Activated B cell treated with CpG ODN at 0.5 μM for 24 hours (primary cell): ENCODE measurements around the gene CARNS1. TPM values are rescaled to one million over a fixed set of nuclear protein-coding genes. Genes with fewer than 3 reads are reported as not detected.

Experiments used
- ATAC-seq: fragments of 200-7000 bp; cut with Tn5 transposase; one replicate; pipeline ENCODE4 v1.10.0; 2021; ENCODE audit warnings: low read depth, mild to moderate bottlenecking, moderate library complexity
- CTCF ChIA-PET: fragments of 350-600 bp; sonication (Branson Sonifier 250); formaldehyde crosslinking; loops from one replicate; lab custom pipeline; 2021; ENCODE audit warnings: antibody characterized with exemption; lab: Charles Lee
- POLR2A ChIA-PET: fragments of 350-600 bp; sonication (Branson Sonifier 250); formaldehyde crosslinking; loops from one replicate; lab custom pipeline; 2021; ENCODE audit warnings: antibody characterized with exemption; lab: Charles Lee
- DNase-seq: peaks from one replicate; pipeline ENCODE4 v3.0.0; 2022
- H3K27ac Mint-ChIP-seq: one replicate; pipeline ENCODE4 v1.8.0; 2020; ENCODE audit warnings: mixed read lengths
- H3K27me3 Mint-ChIP-seq: one replicate; pipeline ENCODE4 v1.8.0; 2021; ENCODE audit warnings: mixed read lengths
- H3K36me3 Mint-ChIP-seq: one replicate; pipeline ENCODE4 v1.8.0; 2021; ENCODE audit warnings: low read depth, mixed read lengths
- H3K4me1 Mint-ChIP-seq: one replicate; pipeline ENCODE4 v1.8.0; 2021; ENCODE audit warnings: mixed read lengths
- H3K4me3 Mint-ChIP-seq: one replicate; pipeline ENCODE4 v1.8.0; 2020; ENCODE audit warnings: mild to moderate bottlenecking, mixed read lengths
- H3K9me3 Mint-ChIP-seq: one replicate; pipeline ENCODE4 v1.8.0; 2020; ENCODE audit warnings: mixed read lengths
- CTCF ChIP-seq: fragments of 200-600 bp; IDR thresholded peaks from one replicate; pipeline ENCODE4 v1.8.0; 2022; ENCODE audit warnings: antibody characterized with exemption, mild to moderate bottlenecking
- intact Hi-C: fragments of 100-400 bp; cut with micrococcal nuclease; formaldehyde crosslinking; loops from one replicate; pipeline ENCODE4 v1.15.1; 2024
- total RNA-seq: library from RNA; stranded (reverse); gene quantifications from 2 replicates; pipeline ENCODE4 v1.2.3, GENCODE V29; 2022

CARNS1 gene
- total RNA-seq, 1 donor from 2014 or later = 6.3 TPM

- Mint-ChIP-seq H3K27me3 (no peaks in the 10 kb centered on the region), H3K4me1 (peaks cover 29% of the 10 kb centered on the region), H3K36me3 (no peaks in the 10 kb centered on the region), H3K27ac (no peak overlapping the region), H3K9me3 (no peaks in the 10 kb centered on the region), H3K4me3 (no peak overlapping the region)
- intact Hi-C loops = no loop called here
- no peak for TF ChIP-seq CTCF
- DNase-seq = no peak
- no peak for ATAC-seq
- ChIA-PET CTCF (interaction anchor here (0.6 to 22.6 kb wide), 5 partner anchors 25 to 265 kb away, joined by 4 to 735 read pairs (median 5); partner anchors contain the start of gene POLD4), POLR2A (interaction anchor here (0.6 to 26.4 kb wide), 6 partner anchors 11 to 87 kb away, joined by 3 to 1307 read pairs (median 5); partner anchors contain the start of genes CLCF1, POLD4 and PTPRCAP)
Measured at GRCh38 chr11:67387069-67387468, 28.4 kb upstream of the CARNS1 start.

GRCh38 chr11:67387518-67387917 is 28.0 kb upstream of the CARNS1 start:
- ChIA-PET POLR2A (interaction anchor here (0.9 to 26.4 kb wide), 4 partner anchors 11 to 50 kb away, joined by 3 to 1307 read pairs (median 5); partner anchors contain the start of genes CLCF1, POLD4 and PTPRCAP), CTCF (interaction anchor here (1.2 to 22.6 kb wide), 2 partner anchors 34 to 126 kb away, joined by 4 to 735 read pairs; partner anchors contain the start of gene POLD4)
- intact Hi-C loops = no loop called here
- Mint-ChIP-seq H3K27ac (no peak overlapping the region), H3K27me3 (no peaks in the 10 kb centered on the region), H3K9me3 (no peaks in the 10 kb centered on the region), H3K4me3 (no peak overlapping the region), H3K4me1 (peaks cover 28% of the 10 kb centered on the region), H3K36me3 (peaks cover 2% of the 10 kb centered on the region)
- no peak for TF ChIP-seq CTCF
- no peak for DNase-seq
- no peak for ATAC-seq

GRCh38 chr11:67389477-67389876 is 26.0 kb upstream of the CARNS1 start:
- DNase-seq (peak; percentile 56), ATAC-seq (peak; percentile 63)
- peak overlapping the region; percentile 68 for H3K4me3 Mint-ChIP-seq
- peak overlapping the region; percentile 51 for H3K27ac Mint-ChIP-seq
- H3K36me3 Mint-ChIP-seq = peaks cover 6% of the 10 kb centered on the region
- H3K27me3 Mint-ChIP-seq = no peaks in the 10 kb centered on the region
- ChIA-PET CTCF (interaction anchor here (0.7 to 4.0 kb wide), 7 partner anchors 8 to 118 kb away, joined by 3 to 22 read pairs (median 4); partner anchors contain the start of genes CDK2AP2, PITPNM1 and TMEM134), POLR2A (interaction anchor here (1.0 to 26.4 kb wide), 5 partner anchors 13 to 81 kb away, joined by 4 to 1307 read pairs (median 100); partner anchors contain the start of genes CLCF1, POLD4, PPP1CA and PTPRCAP)
- TF ChIP-seq CTCF = no peak
- intact Hi-C loops = loop anchor here (1.0 to 2.0 kb wide), 2 partner anchors 117 to 269 kb away; no protein-coding TSS in a partner anchor
- H3K9me3 Mint-ChIP-seq = no peaks in the 10 kb centered on the region
- peaks cover 36% of the 10 kb centered on the region for H3K4me1 Mint-ChIP-seq

- POLR2A ChIA-PET = interaction anchor here (0.6 to 17.5 kb wide), 17 partner anchors 10 to 1078 kb away, joined by 3 to 693 read pairs (median 11); partner anchors contain the start of genes AIP, CDK2AP2, CLCF1 and PITPNM1
- DNase-seq = no peak
- peaks cover 36% of the 10 kb centered on the region for H3K4me1 Mint-ChIP-seq
- H3K36me3 Mint-ChIP-seq = peaks cover 11% of the 10 kb centered on the region
- TF ChIP-seq CTCF = no peak
- peak overlapping the region; percentile 80 for H3K27ac Mint-ChIP-seq
- ATAC-seq = no peak
- no peaks in the 10 kb centered on the region for H3K9me3 Mint-ChIP-seq
- H3K27me3 Mint-ChIP-seq = no peaks in the 10 kb centered on the region
- H3K4me3 Mint-ChIP-seq = peak overlapping the region; percentile 89
- intact Hi-C loops = loop anchor here (1.0 kb wide), 3 partner anchors 10 to 78 kb away; partner anchors contain the start of genes PPP1CA, RPS6KB2 and TMEM134
- CTCF ChIA-PET = interaction anchor here (1.2 to 4.0 kb wide), 3 partner anchors 9 to 39 kb away, joined by 3 to 22 read pairs (median 12); no protein-coding TSS in a partner anchor
Measured at GRCh38 chr11:67390947-67391303, 24.6 kb upstream of the CARNS1 start.
